NCI-H2107 treated with DMSO at 0.1 percent for 48 hours (cell line): ENCODE data around the gene CACNA1I.
A peak's percentile ranks its signal among the peaks of the same experiment; 100 is the strongest.
"Not testable (repeated sequence)": the region's sequence is repeated elsewhere in the genome, so short reads cannot be mapped to it uniquely, and the experiment has no call there.

Source experiments
- DNase-seq: peaks from one replicate; lab custom pipeline; 2025; ENCODE audit not compliant: unreplicated experiment; lab: John Stamatoyannopoulos, UW

The CACNA1I gene

GRCh38 chr22:39731881-39732555, 161.5 kb downstream of the CACNA1I start:
- peak; percentile 17 for DNase-seq

- DNase-seq = no peak
Observed at GRCh38 chr22:39732625-39733024, 162.1 kb downstream of the CACNA1I start.

GRCh38 chr22:39733191-39733590, 162.6 kb downstream of the CACNA1I start:
- DNase-seq = no peak

GRCh38 chr22:39734046-39734445, 163.5 kb downstream of the CACNA1I start:
- not testable (repeated sequence) for DNase-seq

- no peak for DNase-seq
Observed at GRCh38 chr22:39734866-39735265, 164.3 kb downstream of the CACNA1I start.

- DNase-seq = no peak
Observed at GRCh38 chr22:39735776-39736175, 165.2 kb downstream of the CACNA1I start.

- no peak for DNase-seq
Observed at GRCh38 chr22:39738746-39739145, 168.2 kb downstream of the CACNA1I start.
